Liver (tissue), 3 donors: Measurements from ENCODE around the gene STK32C.

ENCODE experiments used
- EGR1 ChIP-seq, 2 donors: IDR thresholded peaks; 2 replicates each; pipeline ENCODE4 v1.6.1; 2016 to 2018; ENCODE audit warnings: antibody characterized with exemption in 2 of 2, low read depth in 2 of 2
- FOXA1 ChIP-seq: IDR thresholded peaks from 2 replicates; pipeline ENCODE4 v1.6.1; 2016; ENCODE audit warnings: antibody characterized with exemption
- GABPA ChIP-seq, 2 donors: IDR thresholded peaks in 1 of 2; conservative IDR thresholded peaks in 1 of 2; 2 replicates each; pipeline ENCODE4 v1.6.1; 2016; ENCODE audit warnings: antibody characterized with exemption in 2 of 2, mild to moderate bottlenecking in 1 of 2, moderate library complexity in 1 of 2
- HNF4A ChIP-seq, 2 donors: conservative IDR thresholded peaks; 2 replicates each; pipeline ENCODE4 v1.6.1; 2016; ENCODE audit warnings: antibody characterized with exemption in 2 of 2, mild to moderate bottlenecking in 2 of 2
- JUND ChIP-seq, 2 donors: IDR thresholded peaks; 2 replicates each; pipeline ENCODE4 v1.6.1; 2016; ENCODE audit warnings: antibody characterized with exemption in 2 of 2
- SP1 ChIP-seq: IDR thresholded peaks from 2 replicates; pipeline ENCODE4 v1.6.1; 2018; ENCODE audit warnings: antibody characterized with exemption, mild to moderate bottlenecking
- TAF1 ChIP-seq: conservative IDR thresholded peaks from 2 replicates; pipeline ENCODE4 v1.6.1; 2016; ENCODE audit warnings: antibody characterized with exemption, mild to moderate bottlenecking
- YY1 ChIP-seq: IDR thresholded peaks from 2 replicates; pipeline ENCODE4 v1.6.1; 2016; ENCODE audit warnings: antibody characterized with exemption, mild to moderate bottlenecking
- TF ChIP-seq, protein P1 (sequence below): fragments of 150-350 bp; IDR thresholded peaks from 2 replicates; pipeline ENCODE4 v1.5.1; 2017; ENCODE audit warnings: improper control_type of control experiment, low read depth, low read length; ENCODE audit not compliant: missing input control
- TF ChIP-seq, protein P2 (sequence below): IDR thresholded peaks from 2 replicates; pipeline ENCODE4 v1.6.1; 2016; ENCODE audit warnings: antibody characterized with exemption
- donor health status: healthy.
- donor health status: healthy.

DNA sequence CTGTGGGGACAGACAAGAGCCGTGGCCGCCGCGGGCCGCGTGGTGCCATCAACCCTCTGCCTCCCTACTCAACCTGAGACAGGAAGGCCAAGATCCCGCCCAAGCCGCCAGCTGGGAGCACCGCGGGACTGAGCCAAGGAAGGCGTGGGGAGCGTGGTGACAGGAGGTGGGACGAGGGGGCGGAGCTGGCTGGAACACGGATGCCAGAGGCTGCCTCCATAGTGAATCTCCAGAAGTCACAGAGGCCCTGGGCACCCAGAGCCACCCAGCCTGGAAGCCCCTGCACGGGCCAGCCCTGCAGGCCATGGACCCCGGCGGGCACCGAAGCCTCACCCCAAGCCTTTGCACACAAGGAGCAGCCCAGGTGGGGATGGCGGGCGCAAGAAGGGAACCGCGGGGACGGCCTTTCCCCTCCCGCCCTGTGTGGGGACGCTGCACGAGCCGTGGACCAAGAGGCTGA lies 139.1 kb downstream of the STK32C start:
- TF ChIP-seq YY1 (no peak), TAF1 (no peak), JUND (IDR thresholded peaks at IDR 0.05) (no peak), EGR1 (IDR thresholded peaks at IDR 0.05; ENCODE audit: low read depth in 2 of 2) (no peak), SP1 (no peak), GABPA (IDR thresholded peaks at IDR 0.05 in 1 of 2, conservative IDR thresholded peaks at IDR 0.05 in 1 of 2) (no peak), HNF4A (conservative IDR thresholded peaks at IDR 0.05) (no peak), FOXA1 (no peak)
- TF ChIP-seq, protein P1, sequence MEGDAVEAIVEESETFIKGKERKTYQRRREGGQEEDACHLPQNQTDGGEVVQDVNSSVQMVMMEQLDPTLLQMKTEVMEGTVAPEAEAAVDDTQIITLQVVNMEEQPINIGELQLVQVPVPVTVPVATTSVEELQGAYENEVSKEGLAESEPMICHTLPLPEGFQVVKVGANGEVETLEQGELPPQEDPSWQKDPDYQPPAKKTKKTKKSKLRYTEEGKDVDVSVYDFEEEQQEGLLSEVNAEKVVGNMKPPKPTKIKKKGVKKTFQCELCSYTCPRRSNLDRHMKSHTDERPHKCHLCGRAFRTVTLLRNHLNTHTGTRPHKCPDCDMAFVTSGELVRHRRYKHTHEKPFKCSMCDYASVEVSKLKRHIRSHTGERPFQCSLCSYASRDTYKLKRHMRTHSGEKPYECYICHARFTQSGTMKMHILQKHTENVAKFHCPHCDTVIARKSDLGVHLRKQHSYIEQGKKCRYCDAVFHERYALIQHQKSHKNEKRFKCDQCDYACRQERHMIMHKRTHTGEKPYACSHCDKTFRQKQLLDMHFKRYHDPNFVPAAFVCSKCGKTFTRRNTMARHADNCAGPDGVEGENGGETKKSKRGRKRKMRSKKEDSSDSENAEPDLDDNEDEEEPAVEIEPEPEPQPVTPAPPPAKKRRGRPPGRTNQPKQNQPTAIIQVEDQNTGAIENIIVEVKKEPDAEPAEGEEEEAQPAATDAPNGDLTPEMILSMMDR, result no peak
- TF ChIP-seq, protein P2, sequence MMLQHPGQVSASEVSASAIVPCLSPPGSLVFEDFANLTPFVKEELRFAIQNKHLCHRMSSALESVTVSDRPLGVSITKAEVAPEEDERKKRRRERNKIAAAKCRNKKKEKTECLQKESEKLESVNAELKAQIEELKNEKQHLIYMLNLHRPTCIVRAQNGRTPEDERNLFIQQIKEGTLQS, result no peak
